HL-60 (cell line): Measurements from ENCODE around the gene PGGHG.
A peak's percentile ranks its signal among the peaks of the same experiment; 100 is the strongest.
"Not testable (repeated sequence)": the region's sequence is repeated elsewhere in the genome, so short reads cannot be mapped to it uniquely, and the experiment has no call there.

Source experiments
- DNase-seq, 2 experiments: peaks; one replicate each; pipeline ENCODE4 v3.0.0-alpha.2; 2010 to 2020; ENCODE audit warnings: low read depth in 1 of 2, low spot score in 1 of 2
- H3K27ac ChIP-seq: fragments of 250-450 bp; sonication (Bioruptor Pico); replicated peaks from 2 replicates; pipeline ENCODE4 v1.5.1; 2020; ENCODE audit warnings: mild to moderate bottlenecking, moderate library complexity
- H3K27me3 ChIP-seq: fragments of 250-450 bp; sonication (Bioruptor Pico); 2 replicates; pipeline ENCODE4 v1.5.1; 2021; ENCODE audit warnings: mild to moderate bottlenecking, moderate library complexity; ENCODE audit not compliant: insufficient read depth, poor library complexity, severe bottlenecking
- H3K4me3 ChIP-seq: replicated peaks from 2 replicates; pipeline ENCODE4 v1.5.1; 2011; ENCODE audit warnings: mild to moderate bottlenecking, control low read depth, low read length; ENCODE audit not compliant: insufficient read depth
- GABPA ChIP-seq: IDR thresholded peaks from 2 replicates; pipeline ENCODE4 v1.6.1; 2012; ENCODE audit warnings: low read depth
- POLR2AphosphoS5 ChIP-seq: IDR thresholded peaks from 2 replicates; pipeline ENCODE4 v1.6.1; 2012; ENCODE audit warnings: low read depth
- SPI1 ChIP-seq: IDR thresholded peaks from 2 replicates; pipeline ENCODE4 v1.6.1; 2012; ENCODE audit warnings: low read depth, mild to moderate bottlenecking, borderline replicate concordance
- TF ChIP-seq, protein P1 (sequence below): IDR thresholded peaks from 2 replicates; pipeline ENCODE4 v1.6.1; 2012; ENCODE audit warnings: low read depth; ENCODE audit not compliant: insufficient replicate concordance
- TF ChIP-seq, protein P2 (sequence below): IDR thresholded peaks from one replicate; pipeline ENCODE4 v1.5.1; 2011; ENCODE audit warnings: low read length, control low read depth, inconsistent platforms; ENCODE audit not compliant: insufficient read depth

Gene PGGHG

DNA sequence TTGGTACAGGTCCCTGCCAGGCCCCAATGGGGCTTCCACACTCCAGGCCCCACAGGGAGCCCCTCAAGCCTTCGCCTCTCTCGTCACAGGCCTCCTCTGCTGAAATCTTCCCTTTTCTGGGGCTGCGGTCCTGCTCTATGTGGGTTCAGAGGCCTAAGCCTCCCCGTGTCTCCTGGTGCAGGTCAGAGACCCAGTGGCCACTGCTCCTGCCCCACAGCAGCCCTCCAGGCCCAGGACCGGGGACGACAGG, 37.6 kb downstream of the PGGHG start:
- peak overlapping the region; percentile 44 for H3K27ac ChIP-seq
- no peak for DNase-seq
- no peak overlapping the region for H3K4me3 ChIP-seq
- H3K27me3 ChIP-seq = peaks cover 4% of the 10 kb centered on the region
- TF ChIP-seq, protein P1, sequence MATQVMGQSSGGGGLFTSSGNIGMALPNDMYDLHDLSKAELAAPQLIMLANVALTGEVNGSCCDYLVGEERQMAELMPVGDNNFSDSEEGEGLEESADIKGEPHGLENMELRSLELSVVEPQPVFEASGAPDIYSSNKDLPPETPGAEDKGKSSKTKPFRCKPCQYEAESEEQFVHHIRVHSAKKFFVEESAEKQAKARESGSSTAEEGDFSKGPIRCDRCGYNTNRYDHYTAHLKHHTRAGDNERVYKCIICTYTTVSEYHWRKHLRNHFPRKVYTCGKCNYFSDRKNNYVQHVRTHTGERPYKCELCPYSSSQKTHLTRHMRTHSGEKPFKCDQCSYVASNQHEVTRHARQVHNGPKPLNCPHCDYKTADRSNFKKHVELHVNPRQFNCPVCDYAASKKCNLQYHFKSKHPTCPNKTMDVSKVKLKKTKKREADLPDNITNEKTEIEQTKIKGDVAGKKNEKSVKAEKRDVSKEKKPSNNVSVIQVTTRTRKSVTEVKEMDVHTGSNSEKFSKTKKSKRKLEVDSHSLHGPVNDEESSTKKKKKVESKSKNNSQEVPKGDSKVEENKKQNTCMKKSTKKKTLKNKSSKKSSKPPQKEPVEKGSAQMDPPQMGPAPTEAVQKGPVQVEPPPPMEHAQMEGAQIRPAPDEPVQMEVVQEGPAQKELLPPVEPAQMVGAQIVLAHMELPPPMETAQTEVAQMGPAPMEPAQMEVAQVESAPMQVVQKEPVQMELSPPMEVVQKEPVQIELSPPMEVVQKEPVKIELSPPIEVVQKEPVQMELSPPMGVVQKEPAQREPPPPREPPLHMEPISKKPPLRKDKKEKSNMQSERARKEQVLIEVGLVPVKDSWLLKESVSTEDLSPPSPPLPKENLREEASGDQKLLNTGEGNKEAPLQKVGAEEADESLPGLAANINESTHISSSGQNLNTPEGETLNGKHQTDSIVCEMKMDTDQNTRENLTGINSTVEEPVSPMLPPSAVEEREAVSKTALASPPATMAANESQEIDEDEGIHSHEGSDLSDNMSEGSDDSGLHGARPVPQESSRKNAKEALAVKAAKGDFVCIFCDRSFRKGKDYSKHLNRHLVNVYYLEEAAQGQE = no peak
- TF ChIP-seq, protein P2, sequence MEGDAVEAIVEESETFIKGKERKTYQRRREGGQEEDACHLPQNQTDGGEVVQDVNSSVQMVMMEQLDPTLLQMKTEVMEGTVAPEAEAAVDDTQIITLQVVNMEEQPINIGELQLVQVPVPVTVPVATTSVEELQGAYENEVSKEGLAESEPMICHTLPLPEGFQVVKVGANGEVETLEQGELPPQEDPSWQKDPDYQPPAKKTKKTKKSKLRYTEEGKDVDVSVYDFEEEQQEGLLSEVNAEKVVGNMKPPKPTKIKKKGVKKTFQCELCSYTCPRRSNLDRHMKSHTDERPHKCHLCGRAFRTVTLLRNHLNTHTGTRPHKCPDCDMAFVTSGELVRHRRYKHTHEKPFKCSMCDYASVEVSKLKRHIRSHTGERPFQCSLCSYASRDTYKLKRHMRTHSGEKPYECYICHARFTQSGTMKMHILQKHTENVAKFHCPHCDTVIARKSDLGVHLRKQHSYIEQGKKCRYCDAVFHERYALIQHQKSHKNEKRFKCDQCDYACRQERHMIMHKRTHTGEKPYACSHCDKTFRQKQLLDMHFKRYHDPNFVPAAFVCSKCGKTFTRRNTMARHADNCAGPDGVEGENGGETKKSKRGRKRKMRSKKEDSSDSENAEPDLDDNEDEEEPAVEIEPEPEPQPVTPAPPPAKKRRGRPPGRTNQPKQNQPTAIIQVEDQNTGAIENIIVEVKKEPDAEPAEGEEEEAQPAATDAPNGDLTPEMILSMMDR = no peak
- TF ChIP-seq SPI1 = no peak
- no peak for TF ChIP-seq GABPA
- no peak for TF ChIP-seq POLR2AphosphoS5

DNA sequence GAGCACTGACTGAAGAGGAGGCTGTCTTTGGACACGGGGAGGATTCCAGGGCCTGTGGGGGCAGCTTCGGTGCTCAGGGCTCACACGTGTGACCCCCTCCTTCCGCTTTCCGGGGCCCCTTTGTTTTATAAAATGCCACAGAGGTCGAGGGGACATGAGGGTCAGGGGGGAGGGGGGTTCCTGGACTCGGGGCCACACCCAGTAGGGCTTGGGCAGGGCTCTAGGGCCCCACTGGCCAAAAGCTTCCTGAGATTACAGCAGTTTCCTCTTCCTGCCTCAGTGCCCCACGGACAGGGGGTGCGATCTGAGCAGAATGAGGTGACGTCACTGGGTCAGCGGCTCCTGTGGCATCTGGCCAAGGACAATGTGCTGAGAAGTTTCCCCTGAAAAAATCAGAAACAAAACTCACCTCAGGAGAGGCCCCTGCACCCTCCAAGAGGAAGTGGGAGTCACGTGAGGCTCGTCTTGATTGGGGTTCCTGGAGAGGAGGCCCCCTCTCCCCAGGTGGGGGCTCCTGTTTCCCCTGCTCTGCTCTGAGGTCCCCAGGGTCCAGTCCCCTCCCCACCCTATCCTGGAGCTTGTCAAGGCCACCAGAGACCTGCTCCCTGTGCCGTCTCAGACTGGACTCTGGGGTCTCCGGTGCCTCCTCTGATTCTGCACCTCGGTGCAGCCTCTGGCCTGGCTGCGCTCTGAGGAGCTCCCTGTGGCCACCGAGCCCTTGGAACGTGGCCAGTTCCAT, 38.1 kb downstream of the PGGHG start:
- H3K27me3 ChIP-seq = peaks cover 4% of the 10 kb centered on the region
- peak; percentile 50 to 83 for DNase-seq
- H3K4me3 ChIP-seq = no peak overlapping the region
- H3K27ac ChIP-seq = peak overlapping the region; percentile 44
- TF ChIP-seq POLR2AphosphoS5 (peak; percentile 57), GABPA (no peak), SPI1 (peak; percentile 88)
- TF ChIP-seq, protein P2 = no peak

DNA sequence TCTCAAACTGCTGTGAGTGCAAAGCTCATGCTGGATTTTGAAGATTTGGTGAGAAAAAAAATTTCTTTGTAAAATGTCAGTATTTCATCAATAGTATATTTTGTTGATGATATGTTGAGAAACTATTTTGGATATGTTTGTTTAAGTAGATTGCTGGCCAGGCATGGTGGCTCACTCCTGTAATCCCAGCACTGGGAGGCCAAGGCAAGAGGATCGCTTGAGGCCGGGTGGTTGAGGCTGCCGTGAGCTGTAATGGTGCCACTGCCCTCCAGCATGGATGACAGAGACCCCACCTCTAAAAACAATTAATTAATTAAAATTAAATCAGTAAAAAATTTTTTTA, 38.6 kb downstream of the PGGHG start:
- no peak for DNase-seq
- Histone ChIP-seq H3K27me3 (peaks cover 4% of the 10 kb centered on the region), H3K27ac (peak overlapping the region; percentile 44), H3K4me3 (no peak overlapping the region)
- TF ChIP-seq, protein P1 = no peak
- TF ChIP-seq POLR2AphosphoS5 = no peak
- TF ChIP-seq, protein P2 = no peak

DNA sequence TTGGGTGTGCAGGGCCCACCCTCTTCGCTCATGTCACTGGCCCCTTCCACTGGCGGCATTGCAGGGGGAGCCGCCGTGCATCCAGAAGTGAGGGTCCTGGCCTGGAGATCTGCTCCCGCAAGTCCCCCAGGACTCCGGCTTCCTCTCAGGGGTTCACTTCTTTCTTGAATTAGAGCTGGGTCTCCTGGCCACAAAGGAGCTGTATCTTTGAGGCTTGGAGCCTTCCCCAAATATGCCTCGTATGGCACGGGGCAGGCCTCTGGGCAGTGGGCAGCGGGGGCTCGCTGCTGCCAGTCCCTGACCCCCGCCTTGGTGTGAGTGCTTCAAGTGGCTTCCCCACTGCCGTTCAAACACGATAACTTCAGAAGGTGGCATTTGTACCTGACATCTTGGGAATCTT, 39.1 kb downstream of the PGGHG start:
- Histone ChIP-seq H3K4me3 (no peak overlapping the region), H3K27me3 (peaks cover 4% of the 10 kb centered on the region), H3K27ac (no peak overlapping the region)
- TF ChIP-seq, protein P1 = no peak
- no peak for TF ChIP-seq GABPA
- TF ChIP-seq, protein P2 = no peak
- no peak for TF ChIP-seq POLR2AphosphoS5
- no peak for TF ChIP-seq SPI1
- no peak for DNase-seq

DNA sequence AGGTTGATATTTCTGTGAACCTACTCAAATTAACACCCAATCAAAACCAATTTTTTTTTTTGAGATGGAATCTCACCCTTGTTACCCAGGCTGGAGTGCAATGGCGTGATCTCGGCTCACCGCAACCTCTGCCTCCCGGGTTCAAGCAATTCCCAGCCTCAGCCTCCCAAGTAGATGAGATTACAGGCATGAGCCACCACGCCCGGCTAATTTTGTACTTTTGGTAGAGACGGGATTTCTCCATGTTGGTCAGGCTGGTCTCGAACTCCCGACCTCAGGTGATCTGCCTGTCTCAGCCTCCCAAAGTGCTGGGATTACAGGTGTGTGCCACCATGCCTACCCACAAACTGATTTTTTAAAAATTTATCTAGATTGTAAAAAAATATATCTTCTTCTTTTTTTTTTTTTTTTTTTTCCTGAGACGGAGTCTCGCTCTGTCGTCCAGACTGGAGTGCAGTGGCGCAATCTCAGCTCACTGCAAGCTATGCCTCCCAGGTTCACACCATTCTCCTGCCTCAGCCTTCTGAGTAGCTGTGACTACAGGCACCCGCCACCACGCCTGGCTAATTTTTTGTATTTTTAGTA, 39.7 kb downstream of the PGGHG start:
- H3K4me3 ChIP-seq, H3K27ac ChIP-seq, H3K27me3 ChIP-seq, DNase-seq: not testable (repeated sequence)
